Glutamatergic neuron (in vitro differentiated cells): ENCODE results near the gene SAMD8. TPM values are rescaled to one million over a fixed set of nuclear protein-coding genes. Genes with fewer than 3 reads are reported as not detected.
"Not testable (repeated sequence)": the region's sequence is repeated elsewhere in the genome, so short reads cannot be mapped to it uniquely, and the experiment has no call there.

Source experiments
- DNase-seq: peaks from one replicate; pipeline ENCODE4 v3.0.0; 2022
- H3K27ac Mint-ChIP-seq: one replicate; pipeline ENCODE4 v1.8.0; 2020; ENCODE audit warnings: mild to moderate bottlenecking, mixed read lengths, inconsistent platforms; ENCODE audit not compliant: unreplicated experiment
- H3K27me3 Mint-ChIP-seq: one replicate; pipeline ENCODE4 v1.8.0; 2020; ENCODE audit warnings: mild to moderate bottlenecking, moderate library complexity, mixed read lengths, inconsistent platforms; ENCODE audit not compliant: unreplicated experiment
- H3K36me3 Mint-ChIP-seq: one replicate; pipeline ENCODE4 v1.8.0; 2020; ENCODE audit warnings: mild to moderate bottlenecking, mixed read lengths, inconsistent platforms; ENCODE audit not compliant: unreplicated experiment
- H3K4me1 Mint-ChIP-seq: one replicate; pipeline ENCODE4 v1.8.0; 2020; ENCODE audit warnings: mild to moderate bottlenecking, low read depth, mixed read lengths, inconsistent platforms; ENCODE audit not compliant: unreplicated experiment
- H3K4me3 Mint-ChIP-seq: one replicate; pipeline ENCODE4 v1.8.0; 2020; ENCODE audit warnings: mild to moderate bottlenecking, mixed read lengths, inconsistent platforms; ENCODE audit not compliant: unreplicated experiment
- H3K9me3 Mint-ChIP-seq: one replicate; pipeline ENCODE4 v1.8.0; 2020; ENCODE audit warnings: mild to moderate bottlenecking, moderate library complexity, mixed read lengths, inconsistent platforms; ENCODE audit not compliant: unreplicated experiment
- CTCF ChIP-seq: fragments of 200-600 bp; sonication (generic); IDR thresholded peaks from one replicate; pipeline ENCODE4 v1.5.0; 2021; ENCODE audit not compliant: partially characterized antibody, unreplicated experiment
- total RNA-seq: library from RNA; stranded (reverse); fragmentation: NEBNext Ultra II Directional; extraction: Animal tissue kit (Norgen Biotek cat#: 25700); gene quantifications from one replicate; pipeline ENCODE4 v1.2.1, GENCODE V29; 2021; ENCODE audit not compliant: unreplicated experiment

Gene SAMD8
- total RNA-seq, 1 donor from 2014 or later: 32.8 TPM

DNA sequence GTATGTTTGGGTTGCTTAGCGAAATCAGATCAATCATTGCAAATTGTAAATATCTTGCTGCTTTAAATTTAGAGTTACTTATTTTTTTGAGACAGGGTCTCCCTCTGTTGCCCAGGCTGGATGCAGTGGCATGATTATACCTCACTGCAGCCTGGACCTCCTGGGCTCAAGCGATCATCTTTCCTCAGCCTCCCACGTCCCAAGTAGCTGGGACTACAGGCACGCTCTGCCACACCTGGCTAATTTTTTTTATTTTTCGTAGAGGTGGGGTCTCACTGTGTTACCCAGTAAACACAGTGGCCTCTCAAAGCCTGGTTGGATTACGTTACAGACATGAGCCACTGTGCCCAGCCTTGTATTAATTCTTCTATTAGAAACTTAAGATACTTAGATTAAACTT lies 100.9 kb downstream of the SAMD8 start:
- H3K36me3 Mint-ChIP-seq: peaks cover 5% of the 10 kb centered on the region
- H3K4me3 Mint-ChIP-seq: peak overlapping the region; percentile 92
- peaks cover 6% of the 10 kb centered on the region for H3K27me3 Mint-ChIP-seq
- DNase-seq: no peak
- H3K9me3 Mint-ChIP-seq: peaks cover 8% of the 10 kb centered on the region
- H3K27ac Mint-ChIP-seq: peak overlapping the region; percentile 92
- no peak for TF ChIP-seq CTCF
- H3K4me1 Mint-ChIP-seq: peaks cover 7% of the 10 kb centered on the region

GRCh38 chr10:75220274-75220673 lies 108.8 kb downstream of the SAMD8 start:
- no peak for DNase-seq
- Mint-ChIP-seq H3K4me1 (peaks cover 6% of the 10 kb centered on the region), H3K27me3 (peaks cover 2% of the 10 kb centered on the region), H3K36me3 (peaks cover 5% of the 10 kb centered on the region), H3K4me3 (no peak overlapping the region), H3K27ac (no peak overlapping the region), H3K9me3 (peaks cover 1% of the 10 kb centered on the region)
- no peak for TF ChIP-seq CTCF

- DNase-seq, H3K4me1 Mint-ChIP-seq, H3K36me3 Mint-ChIP-seq, H3K27me3 Mint-ChIP-seq, H3K9me3 Mint-ChIP-seq, H3K27ac Mint-ChIP-seq, H3K4me3 Mint-ChIP-seq: not testable (repeated sequence)
These were observed 110.0 kb downstream of the SAMD8 start for GRCh38 chr10:75221492-75221891.

GRCh38 chr10:75223507-75223906 lies 112.1 kb downstream of the SAMD8 start:
- DNase-seq: no peak
- H3K9me3 Mint-ChIP-seq: peaks cover 1% of the 10 kb centered on the region
- no peak for TF ChIP-seq CTCF
- H3K4me3 Mint-ChIP-seq: no peak overlapping the region
- H3K4me1 Mint-ChIP-seq: peaks cover 9% of the 10 kb centered on the region
- no peaks in the 10 kb centered on the region for H3K36me3 Mint-ChIP-seq
- H3K27ac Mint-ChIP-seq: no peak overlapping the region
- H3K27me3 Mint-ChIP-seq: peaks cover 2% of the 10 kb centered on the region

DNA sequence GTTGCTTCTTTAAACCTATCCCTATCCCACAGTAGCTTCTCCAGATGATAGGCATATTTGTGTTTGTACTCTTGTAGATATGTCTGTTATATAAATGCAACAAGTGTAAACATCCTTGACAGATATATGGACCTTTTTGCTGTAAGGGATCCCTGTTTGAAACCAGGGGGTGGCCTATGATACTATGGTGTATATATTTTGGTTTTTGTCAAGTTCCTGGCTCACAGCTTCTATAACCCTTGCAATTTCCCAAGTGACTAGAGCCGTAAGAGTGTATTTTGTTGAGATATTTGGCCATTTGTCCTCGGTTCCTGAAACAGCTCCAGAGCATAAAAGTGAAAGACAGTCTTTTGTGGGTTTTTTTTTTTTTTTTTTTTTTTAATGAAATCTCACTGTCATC lies 114.6 kb downstream of the SAMD8 start:
- H3K4me1 Mint-ChIP-seq: peaks cover 13% of the 10 kb centered on the region
- no peak for TF ChIP-seq CTCF
- H3K36me3 Mint-ChIP-seq: no peaks in the 10 kb centered on the region

DNA sequence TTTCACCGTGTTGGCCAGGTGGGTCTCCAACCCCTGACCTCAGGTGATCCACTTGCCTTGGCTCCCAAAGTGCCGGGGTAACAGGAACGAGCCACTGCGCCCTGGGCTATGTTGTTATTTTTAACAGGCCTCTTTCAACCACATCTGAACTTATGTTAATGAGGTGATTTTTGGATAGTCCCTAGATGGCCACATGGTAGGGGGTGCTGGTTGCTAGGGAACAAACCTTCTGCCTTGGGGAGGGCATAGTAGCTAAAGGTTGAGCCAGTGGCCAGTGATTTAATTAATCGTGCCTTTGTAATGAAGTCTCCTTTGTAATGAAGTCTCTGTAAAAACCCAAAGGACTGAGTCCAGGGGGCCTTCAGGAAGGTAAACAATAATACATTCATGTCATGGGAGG lies 115.2 kb downstream of the SAMD8 start:
- Mint-ChIP-seq H3K27ac (no peak overlapping the region), H3K4me1 (peaks cover 13% of the 10 kb centered on the region), H3K9me3 (peaks cover 4% of the 10 kb centered on the region), H3K36me3 (no peaks in the 10 kb centered on the region), H3K27me3 (peaks cover 6% of the 10 kb centered on the region), H3K4me3 (no peak overlapping the region)
- TF ChIP-seq CTCF: no peak
- no peak for DNase-seq

More for the DNA sequence above, 114.6 kb downstream of the SAMD8 start:
- H3K4me3 Mint-ChIP-seq: no peak overlapping the region
- DNase-seq: no peak
- H3K27me3 Mint-ChIP-seq: peaks cover 4% of the 10 kb centered on the region
- H3K9me3 Mint-ChIP-seq: peaks cover 1% of the 10 kb centered on the region
- no peak overlapping the region for H3K27ac Mint-ChIP-seq
